GM18519 (cell line): ENCODE data around the gene ADAMTS12.
"Not testable (repeated sequence)": the region's sequence is repeated elsewhere in the genome, so short reads cannot be mapped to it uniquely, and the experiment has no call there.

Source experiments
- ATAC-seq: cut with Tn5 transposase; IDR thresholded peaks from one replicate; pipeline ENCODE4 v1.9.1; 2021; ENCODE audit warnings: mild to moderate bottlenecking, moderate library complexity; ENCODE audit not compliant: unreplicated experiment, low FRiP score

Gene ADAMTS12

GRCh38 chr5:33905381-33905780 lies 13.6 kb upstream of the ADAMTS12 start:
- no peak for ATAC-seq

DNA sequence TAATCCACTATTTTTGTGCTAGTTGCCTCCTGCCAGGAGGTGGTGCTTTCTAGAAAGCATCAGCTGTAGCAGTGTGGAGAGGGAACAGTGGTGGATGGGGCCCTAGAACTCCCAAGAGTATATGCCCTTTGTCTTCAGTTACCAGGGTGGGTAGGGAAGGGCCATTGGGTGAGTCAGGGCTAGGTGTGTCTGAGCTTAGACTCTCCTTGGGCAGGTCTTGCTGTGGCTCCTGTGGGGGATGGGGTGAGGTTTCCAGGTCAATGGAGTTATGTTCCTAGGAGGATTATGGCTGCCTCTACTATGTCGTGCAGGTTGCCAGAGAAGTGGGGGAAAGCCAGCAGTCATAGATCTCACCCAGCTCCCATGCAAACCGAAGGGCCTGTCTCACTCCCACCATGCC lies 11.3 kb upstream of the ADAMTS12 start:
- ATAC-seq = no peak

GRCh38 chr5:33901156-33901555 lies 9.4 kb upstream of the ADAMTS12 start:
- ATAC-seq = no peak

- no peak for ATAC-seq
These were observed 2.8 kb upstream of the ADAMTS12 start for GRCh38 chr5:33894566-33894965.

DNA sequence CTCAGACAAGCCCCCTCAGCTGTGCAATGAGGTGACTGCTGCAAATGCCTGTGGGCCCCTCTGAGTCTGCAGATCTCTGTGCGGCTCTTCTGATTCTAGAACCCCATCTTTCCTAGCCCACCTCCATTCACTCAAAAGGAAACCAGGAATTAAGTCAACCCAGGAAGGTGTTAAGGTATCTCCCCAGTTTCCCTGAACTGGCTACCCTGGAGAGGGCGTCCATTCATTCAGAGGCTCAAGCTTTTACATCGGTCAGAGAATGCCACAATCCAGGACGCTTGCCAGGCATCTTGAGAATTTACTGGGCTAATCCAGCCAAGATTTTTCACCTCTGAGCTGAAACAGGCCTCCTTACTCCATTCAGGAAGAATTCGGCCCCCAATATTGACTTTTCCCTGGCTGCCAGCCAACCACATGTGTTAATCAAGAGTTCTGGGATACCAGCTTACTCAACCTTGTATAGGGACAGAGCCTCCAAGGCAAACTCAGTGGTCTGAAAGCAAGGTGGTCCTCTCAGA lies 889 bp upstream of the ADAMTS12 start:
- ATAC-seq = no peak

GRCh38 chr5:33891446-33891787 lies 373 bp downstream of the ADAMTS12 start:
- ATAC-seq = no peak

DNA sequence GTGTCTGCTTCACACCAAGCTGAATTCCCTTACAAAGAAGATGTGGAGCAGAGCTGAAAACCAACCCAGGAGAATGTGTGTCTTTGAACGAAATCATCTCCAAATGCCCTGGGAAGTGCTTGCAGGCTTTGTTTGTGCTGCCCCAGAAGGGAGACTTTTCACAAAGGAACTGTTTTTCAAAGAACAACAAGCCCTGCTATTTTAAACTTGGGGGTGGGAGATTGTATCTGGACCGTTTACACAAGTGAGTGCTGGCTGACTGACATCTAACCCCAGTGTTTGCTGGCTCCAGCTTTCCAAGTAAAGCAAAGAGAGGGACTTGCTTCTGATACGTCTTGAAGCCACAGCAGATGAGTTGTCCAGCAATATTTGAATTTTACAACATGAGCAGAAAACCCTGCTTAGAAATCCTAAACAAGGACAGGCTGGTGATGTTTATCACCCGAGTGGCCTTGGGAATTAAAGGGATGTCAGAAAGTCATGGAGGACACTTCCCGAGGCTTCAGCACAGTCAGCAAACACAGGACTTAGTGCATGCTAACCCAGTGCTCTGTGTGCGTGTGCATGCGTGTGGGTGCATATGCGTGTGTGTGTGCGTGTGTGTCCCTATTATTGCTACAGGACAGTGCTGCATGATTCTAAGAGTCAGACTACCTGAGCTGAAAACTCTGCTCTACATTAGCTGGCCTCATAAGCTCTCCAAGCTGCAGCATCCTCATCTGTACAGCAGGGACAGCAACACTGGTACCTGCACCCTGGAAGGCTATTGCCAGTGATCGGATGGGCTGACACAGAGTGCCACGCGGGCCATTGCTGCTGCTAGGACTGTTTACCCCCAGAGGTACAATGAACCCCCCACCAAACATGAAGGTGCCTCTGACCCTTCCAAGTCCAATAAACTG lies 1.4 kb downstream of the ADAMTS12 start:
- ATAC-seq = no peak

DNA sequence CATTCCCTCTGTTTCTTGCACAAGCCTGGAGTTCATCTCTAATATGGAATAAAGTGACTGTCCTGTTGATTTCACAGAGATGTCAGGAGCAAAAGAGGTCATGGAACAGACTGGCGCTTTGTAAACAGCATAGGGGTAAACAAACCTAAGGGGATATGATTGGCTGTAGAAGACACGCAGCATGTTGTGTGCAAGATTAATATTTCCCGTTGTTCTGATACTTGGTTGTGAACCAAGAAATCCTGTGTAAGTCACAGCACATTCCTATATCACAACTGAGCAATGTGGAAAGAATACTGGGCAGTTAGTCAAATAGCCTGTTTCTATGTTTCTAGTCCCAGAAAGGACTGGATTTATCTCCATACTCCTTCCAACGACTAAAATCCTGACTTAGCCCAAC lies 3.2 kb downstream of the ADAMTS12 start:
- ATAC-seq = no peak

- ATAC-seq = no peak
These were observed 4.5 kb downstream of the ADAMTS12 start for GRCh38 chr5:33887268-33887667.

GRCh38 chr5:33886283-33886682 lies 5.5 kb downstream of the ADAMTS12 start:
- ATAC-seq = no peak

DNA sequence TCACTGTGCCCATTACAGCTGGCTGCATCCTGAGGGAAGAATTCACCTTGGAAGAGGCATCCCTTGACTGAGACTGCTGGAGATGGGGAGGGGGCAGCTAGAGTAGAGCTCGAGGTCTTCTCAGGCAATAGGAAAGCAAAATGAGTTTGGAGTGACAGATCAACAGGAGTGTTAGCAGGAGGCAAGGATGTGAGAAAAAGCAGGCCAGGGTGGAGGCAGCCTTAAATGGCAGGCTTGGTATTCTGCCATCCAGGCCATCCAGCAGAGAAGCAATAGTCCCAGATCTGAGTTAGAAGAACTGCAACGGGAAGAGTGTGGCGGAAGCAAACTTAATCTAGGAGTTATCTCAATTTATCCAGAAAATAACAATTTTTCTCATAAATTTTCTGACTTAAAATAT lies 6.1 kb downstream of the ADAMTS12 start:
- no peak for ATAC-seq

DNA sequence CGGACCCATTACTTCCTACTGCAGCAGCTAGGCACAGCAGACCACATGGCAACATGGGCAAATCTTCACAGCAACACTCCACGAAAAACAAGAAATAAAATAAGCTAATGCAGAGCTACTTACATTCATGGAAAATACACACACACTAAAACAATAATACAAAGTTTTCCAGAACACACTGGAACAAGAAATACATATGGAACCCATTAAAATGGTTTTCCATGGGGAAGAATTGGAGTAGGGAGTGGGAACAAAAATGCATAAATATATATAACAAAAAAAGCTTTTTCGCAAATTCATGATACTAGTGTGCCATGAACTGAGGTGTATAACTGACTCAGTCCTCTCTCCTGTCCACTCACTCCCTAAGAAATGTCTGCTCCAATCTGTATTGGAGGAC lies 8.3 kb downstream of the ADAMTS12 start:
- ATAC-seq = no peak

DNA sequence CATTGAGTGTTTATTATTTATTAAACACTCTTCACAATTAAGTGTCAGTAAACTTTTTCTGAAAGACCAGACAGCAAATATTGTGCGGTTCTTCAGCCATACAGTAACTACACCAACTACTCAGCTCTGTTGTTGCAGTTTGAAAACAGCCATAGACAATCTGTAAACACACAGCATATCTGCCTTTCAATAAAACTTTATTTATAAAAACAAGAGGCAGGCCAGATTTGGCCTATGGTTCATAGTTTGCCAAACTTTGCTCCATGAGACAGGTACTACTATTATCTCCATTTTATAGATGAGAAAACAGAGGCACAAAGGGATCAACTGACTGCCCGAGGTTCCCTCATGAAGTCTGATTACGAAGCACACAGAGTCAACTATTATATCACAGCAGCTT lies 11.5 kb downstream of the ADAMTS12 start:
- no peak for ATAC-seq

DNA sequence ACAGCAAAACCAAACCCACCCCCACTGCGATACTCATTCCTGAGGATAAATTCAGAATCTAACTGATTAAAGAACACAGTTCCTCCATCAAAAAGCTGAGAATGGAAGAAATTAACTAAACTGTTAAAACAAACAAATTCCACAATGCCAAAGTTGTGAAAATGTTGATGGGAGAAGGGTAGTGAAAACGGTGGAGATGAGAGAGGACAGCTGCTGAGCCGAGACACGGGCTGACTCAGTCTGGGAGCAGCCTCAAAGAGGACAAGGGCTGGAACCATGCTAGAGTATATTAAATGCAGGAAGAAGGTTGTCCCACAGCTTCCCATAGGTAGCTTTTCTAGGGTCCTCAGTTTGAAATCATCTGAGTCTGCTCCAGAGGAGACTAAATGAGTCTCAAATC lies 14.3 kb downstream of the ADAMTS12 start:
- no peak for ATAC-seq

DNA sequence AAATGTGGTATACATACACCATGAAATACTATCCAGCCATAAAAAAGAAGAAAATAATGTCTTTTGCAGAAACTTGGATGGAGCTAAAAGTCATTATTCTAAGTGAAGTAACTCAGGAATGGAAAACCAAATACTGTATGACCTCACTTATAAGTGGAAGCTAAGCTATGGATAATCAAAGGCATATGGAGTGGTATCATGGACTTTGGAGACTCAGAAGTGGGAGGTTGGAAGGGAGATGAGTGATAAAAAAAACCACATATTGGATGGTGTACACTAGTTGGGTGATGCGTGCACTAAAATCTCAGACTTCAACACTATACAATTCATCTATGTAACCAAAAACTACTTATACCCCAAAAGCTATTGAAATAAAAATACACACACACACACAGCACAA lies 24.5 kb downstream of the ADAMTS12 start:
- no peak for ATAC-seq

- ATAC-seq = not testable (repeated sequence)
These were observed 32.6 kb downstream of the ADAMTS12 start for GRCh38 chr5:33859177-33859576.

DNA sequence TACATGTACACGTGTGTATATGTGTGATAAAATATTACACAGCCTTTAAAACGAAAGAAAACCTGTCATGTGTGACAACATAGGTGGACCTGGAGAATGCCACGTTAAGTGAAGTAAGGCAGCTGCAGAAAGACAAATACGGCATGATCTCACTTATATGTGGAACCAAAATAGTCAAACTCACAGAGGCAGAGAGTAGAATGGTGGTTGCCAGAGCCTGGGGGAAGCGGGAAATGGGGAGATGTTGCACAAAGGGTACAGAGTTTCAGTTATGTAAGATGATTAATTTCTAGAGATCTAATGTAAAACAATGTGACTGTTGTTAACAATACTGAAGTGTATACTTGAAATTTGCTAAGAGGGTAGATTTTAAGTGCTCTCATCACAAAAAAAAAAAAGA lies 34.8 kb downstream of the ADAMTS12 start:
- ATAC-seq = peak; percentile 77

GRCh38 chr5:33855396-33855795 lies 36.4 kb downstream of the ADAMTS12 start:
- ATAC-seq = no peak

DNA sequence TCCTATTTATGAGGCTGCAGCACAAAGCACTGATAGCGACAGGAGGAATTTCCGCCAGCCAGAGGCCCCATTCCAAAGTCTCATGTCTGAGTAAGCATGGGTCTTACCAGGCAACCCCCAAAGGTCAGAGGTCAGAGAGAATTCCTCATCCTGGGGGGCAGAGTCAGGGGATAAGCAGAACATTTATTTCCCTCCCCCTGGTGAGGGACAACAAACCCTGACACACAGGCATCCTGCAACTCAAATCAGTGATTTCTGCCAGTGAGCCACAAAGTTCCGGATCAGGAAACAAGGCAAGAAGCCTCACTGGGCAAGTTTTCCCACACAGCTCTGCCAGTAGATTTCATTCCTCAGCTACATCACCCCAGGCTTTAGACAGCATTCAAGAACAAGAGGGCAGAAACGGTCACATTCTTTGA lies 37.0 kb downstream of the ADAMTS12 start:
- ATAC-seq = no peak

GRCh38 chr5:33852837-33853236 lies 39.0 kb downstream of the ADAMTS12 start:
- no peak for ATAC-seq

DNA sequence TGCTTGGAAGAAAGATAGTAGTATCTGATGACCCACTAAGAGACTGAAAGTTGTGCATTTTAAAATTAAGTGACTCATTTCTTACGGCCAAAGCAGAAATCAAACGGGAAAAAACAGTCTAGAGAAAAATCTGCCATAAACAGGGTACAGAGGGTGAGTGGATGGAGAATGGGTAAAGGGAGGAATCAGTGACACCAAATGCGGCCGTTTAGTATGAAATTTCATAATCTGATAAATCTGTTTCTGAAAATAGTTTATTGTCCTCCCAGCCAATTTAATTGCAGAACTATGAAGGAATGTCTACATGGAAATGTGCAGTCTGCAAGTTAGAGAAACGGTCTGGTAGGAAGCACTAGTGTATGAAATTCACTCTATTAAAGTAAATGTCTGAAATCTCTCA lies 39.5 kb downstream of the ADAMTS12 start:
- no peak for ATAC-seq

DNA sequence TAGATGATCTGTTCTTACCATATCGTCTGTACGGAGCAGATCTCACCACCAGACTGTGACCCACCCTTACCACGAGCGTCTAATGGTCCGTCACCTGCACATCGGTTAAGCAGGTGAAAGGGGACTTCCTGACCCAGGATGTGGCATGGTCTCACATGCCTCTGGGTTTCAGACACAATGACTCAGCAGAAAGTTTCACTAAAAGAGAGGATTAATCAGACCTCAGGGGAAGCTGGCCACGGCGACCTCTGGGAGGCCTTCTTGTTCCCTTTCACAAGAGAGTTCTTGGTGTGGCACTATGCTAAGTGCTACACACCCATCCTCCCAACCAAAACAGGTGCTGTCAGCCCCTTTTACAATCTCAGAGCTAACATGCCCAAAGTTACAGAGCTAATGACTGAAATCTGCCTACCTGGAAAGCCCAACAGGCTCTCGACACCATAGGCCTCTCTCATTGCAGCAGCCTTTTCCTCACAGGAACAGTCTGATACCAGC lies 41.6 kb downstream of the ADAMTS12 start:
- ATAC-seq = peak; percentile 86
